ENCODE results near the gene RRM1. TPM values are rescaled to one million over a fixed set of nuclear protein-coding genes. Genes with fewer than 3 reads are reported as not detected.
A peak's percentile ranks its signal among the peaks of the same experiment; 100 is the strongest.
"Not testable (repeated sequence)": the region's sequence is repeated elsewhere in the genome, so short reads cannot be mapped to it uniquely, and the experiment has no call there.

The RRM1 gene
- total and polyA plus RNA-seq, 7 donors: 9.0 to 39.6 (median 28.5) TPM

DNA sequence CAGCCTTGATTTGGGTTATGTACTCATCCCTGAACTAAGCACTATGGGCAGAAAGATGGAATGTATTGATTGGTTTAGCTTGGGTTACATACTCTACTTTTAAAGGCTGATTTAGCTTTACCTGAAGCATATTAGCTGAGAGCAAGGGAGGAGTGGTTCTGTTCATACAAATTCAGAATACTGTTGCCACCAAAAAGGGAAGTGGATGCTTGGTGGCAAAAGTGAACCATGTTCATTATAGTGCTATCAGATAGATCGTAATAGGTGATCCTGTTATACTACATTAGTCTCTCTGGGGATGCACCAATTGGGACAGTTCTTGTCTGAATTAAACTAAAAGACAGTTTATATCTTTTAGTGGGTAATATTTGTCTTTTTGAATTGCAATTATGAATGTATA is 44.5 kb upstream of the RRM1 start:
- Histone ChIP-seq H3K4me3 (no peak overlapping the region), H3K27me3 (no peaks in the 10 kb centered on the region), H3K27ac (no peak overlapping the region), H3K9me3 (no peaks in the 10 kb centered on the region), H3K36me3 (no peaks in the 10 kb centered on the region), H3K4me1 (peaks cover 0 to 10% (median 3%) of the 10 kb centered on the region in 4 donors)
- TF ChIP-seq, protein P1, sequence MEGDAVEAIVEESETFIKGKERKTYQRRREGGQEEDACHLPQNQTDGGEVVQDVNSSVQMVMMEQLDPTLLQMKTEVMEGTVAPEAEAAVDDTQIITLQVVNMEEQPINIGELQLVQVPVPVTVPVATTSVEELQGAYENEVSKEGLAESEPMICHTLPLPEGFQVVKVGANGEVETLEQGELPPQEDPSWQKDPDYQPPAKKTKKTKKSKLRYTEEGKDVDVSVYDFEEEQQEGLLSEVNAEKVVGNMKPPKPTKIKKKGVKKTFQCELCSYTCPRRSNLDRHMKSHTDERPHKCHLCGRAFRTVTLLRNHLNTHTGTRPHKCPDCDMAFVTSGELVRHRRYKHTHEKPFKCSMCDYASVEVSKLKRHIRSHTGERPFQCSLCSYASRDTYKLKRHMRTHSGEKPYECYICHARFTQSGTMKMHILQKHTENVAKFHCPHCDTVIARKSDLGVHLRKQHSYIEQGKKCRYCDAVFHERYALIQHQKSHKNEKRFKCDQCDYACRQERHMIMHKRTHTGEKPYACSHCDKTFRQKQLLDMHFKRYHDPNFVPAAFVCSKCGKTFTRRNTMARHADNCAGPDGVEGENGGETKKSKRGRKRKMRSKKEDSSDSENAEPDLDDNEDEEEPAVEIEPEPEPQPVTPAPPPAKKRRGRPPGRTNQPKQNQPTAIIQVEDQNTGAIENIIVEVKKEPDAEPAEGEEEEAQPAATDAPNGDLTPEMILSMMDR (IDR thresholded peaks at IDR 0.05): no peak
- TF ChIP-seq POLR2AphosphoS5 (IDR thresholded peaks at IDR 0.05): no peak
- TF ChIP-seq EP300 (IDR thresholded peaks at IDR 0.05): no peak
- no peak for TF ChIP-seq POLR2A (IDR thresholded peaks at IDR 0.05)
- no peak for DNase-seq
- intact Hi-C loops (cut with DNase I): no loop called here
- WGBS, 2 donors: 92 to 95% methylated on average over 1 of the region's 1 CpG

DNA sequence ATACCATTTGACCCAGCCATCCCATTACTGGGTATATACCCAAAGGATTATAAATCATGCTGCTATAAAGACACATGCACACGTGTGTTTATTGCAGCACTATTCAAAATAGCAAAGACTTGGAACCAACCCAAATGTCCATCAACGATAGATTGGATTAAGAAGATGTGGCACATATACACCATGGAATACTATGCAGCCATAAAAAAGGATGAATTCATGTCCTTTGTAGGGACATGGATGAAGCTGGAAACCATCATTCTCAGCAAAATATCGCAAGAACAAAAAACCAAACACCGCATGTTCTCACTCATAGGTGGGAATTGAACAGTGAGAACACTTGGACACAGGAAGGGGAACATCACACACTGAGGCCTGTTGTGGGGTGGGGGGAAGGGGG is 41.4 kb upstream of the RRM1 start:
- H3K9me3 ChIP-seq; H3K27ac ChIP-seq; intact Hi-C loops (cut with DNase I); H3K27me3 ChIP-seq; H3K4me3 ChIP-seq; H3K4me1 ChIP-seq; DNase-seq: not testable (repeated sequence)
- WGBS, 2 donors: 80 to 94% methylated on average over 4 of the region's 4 CpGs
- H3K36me3 ChIP-seq: peaks cover 0 to 12% (median 0%) of the 10 kb centered on the region in 4 donors

DNA sequence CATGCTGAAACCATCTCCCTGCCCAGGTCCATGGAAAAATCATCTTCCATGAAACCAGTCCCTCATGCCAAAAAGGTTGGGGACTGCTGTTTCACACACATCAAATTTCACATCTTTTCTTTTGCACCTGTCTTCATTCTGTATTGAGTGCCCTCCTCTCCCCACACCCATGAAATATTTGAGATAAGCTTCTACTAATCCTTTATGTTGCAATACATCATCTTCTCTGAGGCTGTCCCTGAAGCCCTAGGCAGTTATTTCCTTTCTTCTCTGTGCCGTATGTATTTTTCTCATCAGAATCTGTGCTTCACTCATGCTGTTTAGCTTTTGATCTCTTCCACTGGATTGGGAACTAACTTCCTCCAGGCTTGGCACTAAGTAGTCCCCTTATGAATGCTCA is 40.0 kb upstream of the RRM1 start:
- Histone ChIP-seq H3K4me3 (no peak overlapping the region), H3K27me3 (no peaks in the 10 kb centered on the region), H3K27ac (no peak overlapping the region), H3K4me1 (peaks cover 0 to 12% (median 11%) of the 10 kb centered on the region in 4 donors), H3K36me3 (peaks cover 2 to 20% (median 4%) of the 10 kb centered on the region in 4 donors), H3K9me3 (no peaks in the 10 kb centered on the region)
- no peak for DNase-seq
- 88 to 89% methylated on average over 1 of the region's 1 CpG for WGBS, 2 donors
- intact Hi-C loops (cut with DNase I): no loop called here
- TF ChIP-seq POLR2A (IDR thresholded peaks at IDR 0.05): no peak
- TF ChIP-seq, protein P1 (IDR thresholded peaks at IDR 0.05): no peak
- TF ChIP-seq EP300 (IDR thresholded peaks at IDR 0.05): no peak
- no peak for TF ChIP-seq POLR2AphosphoS5 (IDR thresholded peaks at IDR 0.05)

DNA sequence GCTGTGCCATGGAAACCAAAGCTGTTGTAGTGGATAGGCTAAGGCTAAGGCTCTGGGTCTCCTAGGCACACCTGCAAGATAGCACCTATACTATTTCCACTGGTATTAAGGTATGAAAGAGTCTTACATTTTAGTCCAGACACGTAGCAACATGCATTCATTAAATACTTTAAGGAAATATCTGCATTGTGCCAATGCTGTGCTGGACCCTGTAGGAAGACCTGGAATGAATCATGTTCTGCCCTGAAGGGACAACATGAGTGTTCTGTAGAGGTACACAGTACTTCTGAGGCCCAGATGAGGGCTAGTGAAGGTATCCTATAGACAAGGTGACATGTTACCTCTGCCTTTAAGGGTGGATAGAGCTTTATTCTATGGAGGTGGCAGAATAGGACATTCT is 35.2 kb upstream of the RRM1 start:
- Histone ChIP-seq H3K27ac (no peak overlapping the region), H3K36me3 (peaks cover 4 to 36% (median 7%) of the 10 kb centered on the region in 4 donors), H3K27me3 (no peaks in the 10 kb centered on the region), H3K9me3 (no peaks in the 10 kb centered on the region), H3K4me1 (peaks cover 0 to 46% (median 37%) of the 10 kb centered on the region in 4 donors), H3K4me3 (no peak overlapping the region)
- intact Hi-C loops (cut with DNase I): no loop called here
- 91 to 96% methylated on average over 1 of the region's 1 CpG for WGBS, 2 donors
- TF ChIP-seq EP300 (IDR thresholded peaks at IDR 0.05): no peak
- TF ChIP-seq, protein P1 (IDR thresholded peaks at IDR 0.05): no peak
- no peak for TF ChIP-seq POLR2AphosphoS5 (IDR thresholded peaks at IDR 0.05)
- no peak for TF ChIP-seq POLR2A (IDR thresholded peaks at IDR 0.05)
- no peak for DNase-seq

DNA sequence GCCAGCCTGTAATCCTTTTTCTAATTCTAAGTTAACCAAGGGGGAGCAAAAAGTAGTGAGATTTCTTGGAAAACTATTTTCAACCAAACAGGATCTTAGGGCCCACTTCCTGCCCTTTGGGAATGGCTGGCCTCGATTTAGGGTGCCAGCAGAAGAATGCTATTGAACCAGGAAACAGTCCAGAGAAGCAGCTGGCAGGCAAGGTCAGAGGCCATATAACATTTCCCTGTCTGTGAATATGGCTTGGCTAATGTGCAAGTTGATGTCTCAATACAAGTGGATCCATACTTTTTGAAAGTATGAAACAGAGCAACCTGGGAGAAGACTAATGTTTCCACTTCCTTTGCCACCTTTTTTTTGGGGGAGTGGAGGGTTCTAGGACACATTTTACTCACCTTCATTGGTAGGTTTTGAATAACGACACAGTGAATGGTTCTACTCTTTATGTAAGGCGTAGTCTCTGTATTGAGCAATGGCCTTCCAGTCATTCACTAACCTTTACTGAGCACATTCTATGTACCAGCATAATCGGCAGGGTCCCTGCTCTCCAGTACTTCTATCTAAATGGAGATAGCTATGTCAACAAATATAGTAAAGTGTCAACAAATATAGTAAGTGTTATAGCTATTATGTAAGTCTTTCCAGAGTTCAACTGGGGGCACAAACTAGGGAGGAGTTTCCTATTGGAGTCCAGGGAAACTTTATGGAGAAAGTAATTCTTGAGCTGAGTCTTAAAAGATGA is 34.2 kb upstream of the RRM1 start:
- Histone ChIP-seq H3K36me3 (peaks cover 4 to 36% (median 7%) of the 10 kb centered on the region in 4 donors), H3K27me3 (no peaks in the 10 kb centered on the region), H3K4me1 (peaks cover 0 to 55% (median 46%) of the 10 kb centered on the region in 4 donors), H3K4me3 (no peak overlapping the region), H3K27ac (peak overlapping the region in 2 of 4 donors; percentile 22 to 25), H3K9me3 (no peaks in the 10 kb centered on the region)
- TF ChIP-seq POLR2A (IDR thresholded peaks at IDR 0.05) (no peak), POLR2AphosphoS5 (IDR thresholded peaks at IDR 0.05) (no peak), EP300 (IDR thresholded peaks at IDR 0.05) (no peak)
- TF ChIP-seq, protein P1 (IDR thresholded peaks at IDR 0.05): no peak
- intact Hi-C loops (cut with DNase I): no loop called here
- DNase-seq: no peak
- 18 to 58% methylated on average over 4 of the region's 4 CpGs for WGBS, 2 donors

Data from sigmoid colon (tissue), 7 donors.